SK-MEL-5 (cell line): ENCODE measurements around the gene KDM2B. TPM values are rescaled to one million over a fixed set of nuclear protein-coding genes. Genes with fewer than 3 reads are reported as not detected.

Source experiments
- DNase-seq: peaks from one replicate; pipeline ENCODE4 v3.0.0-alpha.2; 2016; ENCODE audit warnings: low read depth, low spot score
- in situ Hi-C: cut with HindIII; loops from 2 replicates; pipeline ENCODE4 v1.10.0; 2016; ENCODE audit warnings: low sequenced_read_pairs, high pct_unique_total_duplicates, low pct_unique_long_range_greater_than_20kb
- total RNA-seq: library from RNA; depleted of rRNA; stranded (reverse); fragments of >200 nt; shearing (Covaris generic); gene quantifications from 2 replicates; pipeline ENCODE4 v1.2.3, GENCODE V29; 2014

KDM2B gene
- total RNA-seq, 1 experiment from 2014 or later, result 24.4 TPM

- DNase-seq, result no peak
- in situ Hi-C loops, result no loop called here
Observed at GRCh38 chr12:121571920-121572319, 8.9 kb downstream of the KDM2B start.

GRCh38 chr12:121570467-121571283, 10.1 kb downstream of the KDM2B start:
- in situ Hi-C loops, result no loop called here
- DNase-seq, result peak; percentile 70

GRCh38 chr12:121568971-121569751, 11.7 kb downstream of the KDM2B start:
- in situ Hi-C loops, result no loop called here
- DNase-seq, result no peak

GRCh38 chr12:121568518-121568917, 12.3 kb downstream of the KDM2B start:
- no peak for DNase-seq
- in situ Hi-C loops, result no loop called here

- in situ Hi-C loops, result no loop called here
- no peak for DNase-seq
Observed at GRCh38 chr12:121565076-121565475, 15.7 kb downstream of the KDM2B start.

GRCh38 chr12:121562488-121562887, 18.3 kb downstream of the KDM2B start:
- in situ Hi-C loops, result no loop called here
- no peak for DNase-seq

- in situ Hi-C loops, result no loop called here
- no peak for DNase-seq
Observed at GRCh38 chr12:121561009-121561395, 19.8 kb downstream of the KDM2B start.

- DNase-seq, result no peak
- in situ Hi-C loops, result no loop called here
Observed at GRCh38 chr12:121560392-121561008, 20.3 kb downstream of the KDM2B start.

GRCh38 chr12:121558956-121559355, 21.9 kb downstream of the KDM2B start:
- no peak for DNase-seq
- in situ Hi-C loops, result no loop called here

GRCh38 chr12:121550974-121551634, 29.7 kb downstream of the KDM2B start:
- no peak for DNase-seq
- in situ Hi-C loops, result no loop called here

GRCh38 chr12:121549075-121549474, 31.7 kb downstream of the KDM2B start:
- no peak for DNase-seq
- in situ Hi-C loops, result no loop called here

- no peak for DNase-seq
- in situ Hi-C loops, result no loop called here
Observed at GRCh38 chr12:121545480-121545879, 35.3 kb downstream of the KDM2B start.

- in situ Hi-C loops, result no loop called here
- DNase-seq, result no peak
Observed at GRCh38 chr12:121543786-121544185, 37.0 kb downstream of the KDM2B start.

GRCh38 chr12:121539908-121540307, 40.9 kb downstream of the KDM2B start:
- in situ Hi-C loops, result no loop called here
- no peak for DNase-seq

- in situ Hi-C loops, result no loop called here
- no peak for DNase-seq
Observed at GRCh38 chr12:121538699-121539061, 42.1 kb downstream of the KDM2B start.

GRCh38 chr12:121537814-121538698, 42.8 kb downstream of the KDM2B start:
- DNase-seq, result no peak
- in situ Hi-C loops, result no loop called here
